ENCODE data around the gene SOX5.

SOX5 gene

DNA sequence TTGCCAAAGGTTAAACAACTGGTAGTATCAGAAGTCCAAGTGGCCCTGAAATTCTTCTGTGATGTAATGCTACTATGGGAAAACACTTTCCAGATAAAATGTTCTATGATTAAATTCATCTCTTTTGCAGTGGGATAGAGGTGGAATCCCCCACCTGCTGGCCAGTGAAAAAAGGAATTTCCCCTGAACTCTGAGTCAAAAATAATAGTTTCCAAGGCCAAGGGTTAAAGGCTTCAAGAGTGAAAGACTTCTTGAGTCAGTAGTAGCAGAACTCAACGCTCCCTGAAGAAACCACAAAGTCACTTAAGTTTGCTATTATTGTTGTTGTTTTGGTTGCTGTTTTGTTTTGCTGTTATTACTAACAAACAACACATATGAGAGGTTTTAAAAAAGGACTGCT is 330.8 kb downstream of the SOX5 start:
- DNase-seq (ENCODE audit: low read depth in 1 of 2, low spot score in 1 of 2) = no peak

DNA sequence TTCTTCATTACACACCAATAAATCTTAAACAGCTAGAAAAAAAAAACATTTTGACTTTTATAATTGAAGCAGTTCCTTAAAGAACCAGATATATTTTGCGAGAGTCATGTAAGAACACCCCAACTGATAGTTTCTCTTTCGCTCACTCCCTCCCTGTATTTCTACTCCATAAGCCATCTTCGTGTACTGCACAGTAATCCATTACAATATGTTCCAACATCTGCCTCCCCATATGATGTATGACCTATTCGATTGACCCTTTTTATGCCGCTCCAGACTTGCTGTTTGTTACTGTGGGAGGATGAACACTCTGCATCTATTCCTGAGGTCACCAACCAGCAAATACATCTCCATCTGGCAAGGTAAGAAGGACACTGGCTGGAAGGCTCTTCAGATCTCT is 331.7 kb downstream of the SOX5 start:
- no peak for DNase-seq (ENCODE audit: low read depth in 1 of 2, low spot score in 1 of 2)

DNA sequence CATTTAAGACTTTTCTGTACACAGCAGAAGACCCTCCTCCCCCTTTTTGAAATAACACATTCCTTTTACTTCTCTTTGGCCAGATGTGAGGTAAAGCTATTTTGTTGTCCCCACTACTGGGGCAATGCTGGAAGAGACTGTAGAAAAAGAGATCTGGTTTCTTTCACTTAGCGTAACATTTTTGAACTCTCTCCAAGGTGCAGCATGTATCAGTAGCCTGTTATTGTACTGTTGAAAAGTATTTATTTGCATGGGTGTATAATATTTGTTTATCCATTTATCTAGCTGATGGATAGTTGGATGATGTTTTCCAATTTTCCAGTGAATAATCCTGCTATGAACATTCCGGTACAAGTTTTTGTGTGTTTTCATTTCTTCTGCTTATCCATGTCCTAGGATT is 335.2 kb downstream of the SOX5 start:
- DNase-seq (ENCODE audit: low read depth in 1 of 2, low spot score in 1 of 2) = no peak

- DNase-seq (ENCODE audit: low read depth in 1 of 2, low spot score in 1 of 2) = no peak
Measured at GRCh38 chr12:23611320-23611719, 338.1 kb downstream of the SOX5 start.

DNA sequence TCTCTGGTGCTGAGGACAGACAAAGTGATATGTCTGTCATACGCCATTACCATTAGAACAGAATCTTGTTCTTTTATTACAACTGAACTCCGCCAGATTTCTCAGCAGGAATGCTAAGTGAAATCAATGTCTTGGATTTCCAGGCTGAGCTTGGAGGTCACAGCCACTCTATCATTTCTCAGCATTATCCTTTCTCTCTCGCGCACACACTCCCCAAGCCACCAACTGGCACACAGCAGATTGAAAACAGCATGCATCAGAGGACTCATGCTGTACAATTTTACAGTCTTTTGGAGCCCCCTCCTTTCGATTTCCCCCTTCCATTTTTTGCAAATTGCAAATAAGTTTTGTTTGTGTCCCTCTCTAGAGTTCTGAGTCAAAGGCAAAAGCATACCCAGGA is 348.6 kb downstream of the SOX5 start:
- no peak for DNase-seq (ENCODE audit: low read depth in 1 of 2, low spot score in 1 of 2)

- DNase-seq (ENCODE audit: low read depth in 1 of 2, low spot score in 1 of 2) = no peak
Measured at GRCh38 chr12:23596568-23596967, 352.9 kb downstream of the SOX5 start.

DNA sequence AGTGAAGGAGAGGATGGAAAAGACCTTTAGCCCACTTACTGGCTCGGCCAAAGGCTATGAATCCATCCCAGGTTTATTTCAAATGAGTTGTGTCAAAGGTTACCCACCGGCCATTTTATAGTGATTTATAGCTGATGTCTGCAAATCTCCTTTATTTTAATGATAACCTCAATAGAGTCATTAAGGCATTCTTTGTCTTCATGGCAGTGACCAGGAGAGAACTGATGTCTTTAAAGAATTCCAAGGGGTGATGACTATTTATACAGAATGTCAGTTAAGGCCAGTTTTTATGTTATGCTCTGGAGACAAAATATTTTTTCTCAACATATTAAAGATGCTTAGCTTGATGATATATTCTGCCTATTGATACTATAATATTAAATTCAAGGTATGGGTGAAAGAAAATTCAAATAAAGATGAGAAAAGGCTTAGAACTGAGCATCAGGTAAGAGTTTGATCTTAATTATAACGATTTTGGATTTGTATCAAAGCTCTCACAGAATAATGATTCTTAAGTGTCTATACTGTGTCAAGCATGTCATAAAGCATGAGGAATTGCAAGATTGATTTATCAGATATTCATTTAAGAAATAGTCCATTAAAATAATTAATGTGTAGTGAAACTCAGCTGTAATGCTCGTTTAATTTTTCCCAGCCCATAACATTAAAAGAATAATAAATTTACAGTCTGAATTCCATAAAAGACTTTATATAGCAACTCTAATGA is 361.5 kb downstream of the SOX5 start:
- DNase-seq (ENCODE audit: low read depth in 1 of 2, low spot score in 1 of 2) = no peak

- DNase-seq (ENCODE audit: low read depth in 1 of 2, low spot score in 1 of 2) = no peak
Measured at GRCh38 chr12:23585782-23586163, 363.7 kb downstream of the SOX5 start.

- no peak for DNase-seq (ENCODE audit: low read depth in 1 of 2, low spot score in 1 of 2)
Measured at GRCh38 chr12:23585156-23585781, 364.2 kb downstream of the SOX5 start.

DNA sequence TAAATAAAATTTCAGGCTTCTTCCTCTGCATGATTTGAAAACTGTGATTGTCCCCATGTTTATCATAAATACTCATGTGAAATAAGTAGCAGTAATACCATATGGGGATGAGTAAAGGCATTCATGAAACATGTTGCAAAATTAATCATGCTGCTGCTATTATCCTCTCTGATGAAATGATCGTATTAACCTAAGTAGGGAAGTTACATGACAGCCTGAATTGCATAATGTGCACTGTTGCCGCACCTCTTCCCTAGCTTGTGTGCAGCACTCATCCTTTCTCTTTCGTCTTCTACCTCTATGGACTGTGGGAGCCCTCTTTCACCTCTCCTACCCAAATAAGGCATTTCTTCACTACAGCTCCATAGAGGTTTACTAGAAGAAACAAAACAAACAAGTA is 367.6 kb downstream of the SOX5 start:
- DNase-seq (ENCODE audit: low read depth in 1 of 2, low spot score in 1 of 2) = no peak

DNA sequence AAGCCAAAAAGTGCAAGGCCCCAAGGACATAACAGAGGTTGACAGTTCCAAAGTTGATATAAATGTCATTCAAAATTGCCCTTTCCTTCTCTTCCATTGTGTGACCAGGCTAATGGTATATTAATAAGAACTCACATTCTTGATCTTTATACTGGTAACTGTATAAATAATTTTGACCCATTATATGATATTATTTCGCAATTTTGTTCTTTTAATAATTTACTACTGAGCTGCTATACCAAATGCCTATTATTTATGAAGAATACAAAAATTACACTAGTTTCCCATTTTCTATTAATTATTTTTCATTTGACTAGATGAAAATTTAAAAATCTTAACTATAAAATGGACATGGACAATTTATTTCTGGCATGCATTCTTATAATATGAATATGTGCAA is 370.2 kb downstream of the SOX5 start:
- DNase-seq (ENCODE audit: low read depth in 1 of 2, low spot score in 1 of 2) = no peak

GRCh38 chr12:23576372-23576771 is 373.1 kb downstream of the SOX5 start:
- DNase-seq (ENCODE audit: low read depth in 1 of 2, low spot score in 1 of 2) = no peak

DNA sequence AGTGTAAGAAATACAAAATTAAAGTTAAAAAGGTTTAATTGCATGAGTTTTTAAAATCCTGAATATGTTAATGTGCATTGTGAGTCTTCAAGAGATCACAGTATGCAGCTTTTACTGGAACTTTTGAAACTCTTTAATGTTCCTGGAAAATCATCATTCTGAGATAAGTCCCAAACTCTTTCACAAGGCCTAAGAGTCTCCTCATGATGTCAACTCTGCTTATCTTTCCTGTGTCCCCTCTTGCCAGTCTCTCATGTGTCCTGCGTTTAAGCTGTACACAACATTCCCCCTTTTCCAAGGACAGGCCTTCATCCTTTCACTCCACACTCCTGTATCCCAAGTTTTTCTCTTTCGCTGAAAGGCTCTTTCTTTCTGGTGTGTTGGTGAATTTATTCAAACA is 380.1 kb downstream of the SOX5 start:
- no peak for DNase-seq (ENCODE audit: low read depth in 1 of 2, low spot score in 1 of 2)

DNA sequence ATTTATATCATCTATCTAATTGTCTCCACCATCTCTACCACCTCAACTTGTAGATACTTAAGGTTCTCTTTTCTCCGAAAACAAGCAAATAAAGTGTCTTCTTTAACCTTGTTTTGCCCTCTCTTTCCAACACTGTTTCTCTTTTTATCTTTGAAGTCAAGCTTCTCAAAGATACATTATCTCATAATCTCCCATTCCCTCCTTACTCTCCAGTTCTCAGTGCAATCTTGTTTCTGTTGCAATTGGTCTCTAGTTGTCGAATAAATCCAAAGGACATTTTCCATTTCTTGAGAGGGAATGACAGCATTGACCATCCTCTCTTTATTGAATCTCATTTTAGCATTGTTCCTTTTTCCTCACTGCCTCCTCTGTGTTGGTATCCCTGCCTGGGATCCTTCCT is 383.3 kb downstream of the SOX5 start:
- DNase-seq (ENCODE audit: low read depth in 1 of 2, low spot score in 1 of 2) = no peak

DNA sequence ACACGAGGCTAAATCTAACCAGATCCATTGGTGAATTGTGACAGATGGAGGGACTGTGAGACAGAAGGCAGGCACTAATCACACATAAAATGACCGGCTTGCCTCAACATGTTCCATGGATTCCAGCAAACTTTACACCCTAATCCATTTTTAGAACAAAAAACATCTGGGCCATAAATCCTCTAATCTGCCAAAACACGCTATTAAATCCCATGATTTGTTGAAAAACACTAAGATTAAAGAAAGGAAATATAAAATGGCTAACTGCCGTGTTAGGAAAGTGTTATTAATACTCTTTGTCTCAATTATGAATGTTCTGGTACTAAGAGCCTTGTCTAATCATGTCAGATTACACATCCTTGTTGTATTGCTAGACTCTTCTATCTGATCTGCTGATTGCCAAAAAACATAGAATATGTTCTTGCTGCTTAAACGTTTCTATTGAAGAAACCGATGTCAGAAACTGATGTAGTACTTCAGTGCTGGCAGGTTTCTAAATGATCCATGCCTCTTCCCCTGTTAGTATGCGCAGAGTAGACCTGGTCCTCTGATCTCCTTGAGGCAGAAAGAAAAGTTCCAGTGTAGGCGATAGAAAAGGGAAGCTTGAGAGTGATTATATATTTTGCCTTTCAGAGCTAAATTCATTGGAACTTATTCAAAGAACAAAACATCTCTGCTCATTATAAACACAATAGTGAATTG is 384.9 kb downstream of the SOX5 start:
- DNase-seq (ENCODE audit: low read depth in 1 of 2, low spot score in 1 of 2) = no peak

- DNase-seq (ENCODE audit: low read depth in 1 of 2, low spot score in 1 of 2) = no peak
Measured at GRCh38 chr12:23561364-23562345, 387.8 kb downstream of the SOX5 start.

DNA sequence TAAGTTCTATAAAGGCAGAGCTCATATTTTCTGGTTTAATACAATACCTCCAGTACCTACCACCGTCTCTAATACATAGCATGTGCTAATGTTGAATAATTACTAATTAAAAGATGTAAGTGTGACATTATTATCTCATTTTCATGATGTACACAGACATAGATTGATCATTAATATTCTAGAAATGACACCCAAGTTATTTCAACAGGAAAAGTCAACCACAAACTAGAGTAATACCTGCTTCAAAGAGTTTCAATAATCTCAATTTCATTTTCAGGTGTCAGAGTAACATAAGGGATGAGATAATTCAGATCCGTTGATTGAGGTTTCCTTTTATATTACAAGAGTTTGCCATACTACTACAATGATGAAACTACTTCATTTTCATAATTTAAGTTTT is 388.9 kb downstream of the SOX5 start:
- no peak for DNase-seq (ENCODE audit: low read depth in 1 of 2, low spot score in 1 of 2)

- DNase-seq (ENCODE audit: low read depth in 1 of 2, low spot score in 1 of 2) = no peak
Measured at GRCh38 chr12:23559268-23559753, 390.2 kb downstream of the SOX5 start.

DNA sequence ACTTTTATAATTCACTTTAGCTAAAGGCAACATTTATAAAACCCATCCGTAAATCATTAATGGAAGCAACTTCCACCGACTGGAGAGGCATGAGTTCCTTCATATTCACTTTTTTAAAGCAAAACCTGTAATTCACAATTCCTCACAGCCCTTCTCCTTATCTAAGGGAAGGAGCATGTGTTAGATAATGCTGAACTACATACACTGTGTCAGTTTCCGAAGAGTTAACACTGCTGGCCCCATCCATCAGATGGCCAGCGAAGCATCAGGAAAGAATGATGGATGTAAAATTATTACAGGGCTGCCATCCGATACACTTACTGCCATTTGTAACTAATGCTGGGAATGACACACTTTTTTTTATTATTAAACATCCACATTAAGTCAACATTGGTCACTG is 392.8 kb downstream of the SOX5 start:
- no peak for DNase-seq (ENCODE audit: low read depth in 1 of 2, low spot score in 1 of 2)

GRCh38 chr12:23555825-23556207 is 393.7 kb downstream of the SOX5 start:
- no peak for DNase-seq (ENCODE audit: low read depth in 1 of 2, low spot score in 1 of 2)

- no peak for DNase-seq (ENCODE audit: low read depth in 1 of 2, low spot score in 1 of 2)
Measured at GRCh38 chr12:23555180-23555824, 394.2 kb downstream of the SOX5 start.
